ENCODE measurements around the gene HDAC2.
"Not testable (repeated sequence)": the region's sequence is repeated elsewhere in the genome, so short reads cannot be mapped to it uniquely, and the experiment has no call there.

The HDAC2 gene

DNA sequence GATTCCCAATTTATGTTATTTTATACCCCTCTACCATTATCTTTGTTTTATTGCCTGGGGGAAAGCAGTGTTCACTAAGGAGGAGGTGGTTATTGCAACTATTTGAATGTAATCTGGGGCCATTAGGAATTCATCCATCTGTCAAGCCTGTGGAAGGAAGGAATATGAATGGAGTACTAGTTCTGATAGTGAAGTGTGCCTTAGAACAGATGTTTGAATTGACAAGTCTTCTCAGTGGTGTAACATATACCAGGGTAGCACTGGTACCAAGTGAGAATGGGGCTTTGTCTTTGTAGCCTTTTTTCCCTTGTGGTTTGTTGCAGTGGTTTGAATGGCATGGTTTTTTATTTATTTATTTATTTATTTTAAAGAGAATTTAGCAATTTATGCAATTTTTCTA lies 27.9 kb upstream of the HDAC2 start:
- Histone ChIP-seq H3K36me3 (ENCODE audit: control insufficient read depth, low read depth, low read length) (no peaks in the 10 kb centered on the region), H3K4me1 (ENCODE audit: control insufficient read depth, low read depth, low read length) (peaks cover 8% of the 10 kb centered on the region), H3K9ac (ENCODE audit: low read length) (no peak overlapping the region), H3K27me3 (ENCODE audit: control insufficient read depth, insufficient read depth, low read length) (no peaks in the 10 kb centered on the region), H3K27ac (ENCODE audit: low read length) (no peak overlapping the region), H3K4me3 (ENCODE audit: low read length) (no peak overlapping the region), H3K9me3 (ENCODE audit: control insufficient read depth, low read depth, low read length) (no peaks in the 10 kb centered on the region)

- H3K27me3 ChIP-seq (ENCODE audit: control insufficient read depth, insufficient read depth, low read length) = no peaks in the 10 kb centered on the region
- no peaks in the 10 kb centered on the region for H3K9me3 ChIP-seq (ENCODE audit: control insufficient read depth, low read depth, low read length)
- H3K4me3 ChIP-seq (ENCODE audit: low read length) = no peak overlapping the region
- peaks cover 8% of the 10 kb centered on the region for H3K4me1 ChIP-seq (ENCODE audit: control insufficient read depth, low read depth, low read length)
- no peaks in the 10 kb centered on the region for H3K36me3 ChIP-seq (ENCODE audit: control insufficient read depth, low read depth, low read length)
- no peak overlapping the region for H3K27ac ChIP-seq (ENCODE audit: low read length)
- H3K9ac ChIP-seq (ENCODE audit: low read length) = no peak overlapping the region
Measured at GRCh38 chr6:113997116-113997515, 26.2 kb upstream of the HDAC2 start.

DNA sequence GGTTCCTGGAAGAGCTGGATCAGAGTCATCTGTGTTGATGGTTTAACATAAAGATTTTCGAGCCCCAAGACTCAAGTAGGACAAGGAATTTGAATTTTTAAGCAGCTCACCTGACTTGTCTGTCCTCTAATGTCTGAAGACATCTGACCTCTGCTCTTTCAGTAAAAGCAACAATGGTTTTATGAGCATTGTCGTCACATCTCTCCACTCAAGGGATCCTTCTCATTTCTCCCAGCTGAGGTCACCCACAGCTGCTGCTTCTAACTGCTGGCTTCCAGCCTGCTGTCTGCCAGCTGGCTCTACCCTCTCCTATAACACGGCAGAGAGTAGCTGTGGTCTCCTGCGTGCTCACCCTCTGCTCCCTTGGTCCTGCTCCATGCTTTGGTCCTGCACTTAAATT lies 24.7 kb upstream of the HDAC2 start:
- Histone ChIP-seq H3K27me3 (ENCODE audit: control insufficient read depth, insufficient read depth, low read length) (no peaks in the 10 kb centered on the region), H3K36me3 (ENCODE audit: control insufficient read depth, low read depth, low read length) (no peaks in the 10 kb centered on the region), H3K27ac (ENCODE audit: low read length) (no peak overlapping the region), H3K4me1 (ENCODE audit: control insufficient read depth, low read depth, low read length) (peaks cover 8% of the 10 kb centered on the region), H3K4me3 (ENCODE audit: low read length) (no peak overlapping the region), H3K9ac (ENCODE audit: low read length) (no peak overlapping the region), H3K9me3 (ENCODE audit: control insufficient read depth, low read depth, low read length) (no peaks in the 10 kb centered on the region)

DNA sequence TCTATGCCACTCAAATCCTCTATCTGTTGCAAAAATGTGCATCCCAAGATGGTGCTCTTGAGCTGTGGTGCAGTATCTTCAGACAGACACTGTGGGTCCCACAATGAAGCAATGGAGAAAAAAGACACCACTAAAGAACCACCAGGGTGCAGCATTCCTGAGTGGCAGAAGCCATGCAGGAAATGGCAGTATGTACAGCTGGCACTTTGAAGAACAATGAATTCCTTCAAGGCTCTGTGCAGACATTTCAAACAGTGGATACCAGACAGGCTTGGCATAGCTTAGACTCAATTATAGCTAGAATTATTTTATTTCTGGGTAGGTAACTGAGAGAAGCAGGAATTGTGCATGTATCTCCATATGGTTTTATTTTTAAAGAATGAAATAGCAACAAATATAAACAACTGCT lies 24.0 kb upstream of the HDAC2 start:
- Histone ChIP-seq H3K4me1 (ENCODE audit: control insufficient read depth, low read depth, low read length) (peaks cover 8% of the 10 kb centered on the region), H3K4me3 (ENCODE audit: low read length) (no peak overlapping the region), H3K9ac (ENCODE audit: low read length) (no peak overlapping the region), H3K9me3 (ENCODE audit: control insufficient read depth, low read depth, low read length) (no peaks in the 10 kb centered on the region), H3K27ac (ENCODE audit: low read length) (no peak overlapping the region), H3K36me3 (ENCODE audit: control insufficient read depth, low read depth, low read length) (no peaks in the 10 kb centered on the region), H3K27me3 (ENCODE audit: control insufficient read depth, insufficient read depth, low read length) (no peaks in the 10 kb centered on the region)

GRCh38 chr6:113989675-113990074 lies 18.7 kb upstream of the HDAC2 start:
- Histone ChIP-seq H3K36me3 (ENCODE audit: control insufficient read depth, low read depth, low read length) (no peaks in the 10 kb centered on the region), H3K27ac (ENCODE audit: low read length) (no peak overlapping the region), H3K4me3 (ENCODE audit: low read length) (no peak overlapping the region), H3K4me1 (ENCODE audit: control insufficient read depth, low read depth, low read length) (no peaks in the 10 kb centered on the region), H3K9me3 (ENCODE audit: control insufficient read depth, low read depth, low read length) (no peaks in the 10 kb centered on the region), H3K9ac (ENCODE audit: low read length) (no peak overlapping the region), H3K27me3 (ENCODE audit: control insufficient read depth, insufficient read depth, low read length) (no peaks in the 10 kb centered on the region)

GRCh38 chr6:113982675-113983074 lies 11.7 kb upstream of the HDAC2 start:
- not testable (repeated sequence) for H3K27ac ChIP-seq (ENCODE audit: low read length); H3K27me3 ChIP-seq (ENCODE audit: control insufficient read depth, insufficient read depth, low read length); H3K9me3 ChIP-seq (ENCODE audit: control insufficient read depth, low read depth, low read length); H3K4me3 ChIP-seq (ENCODE audit: low read length); H3K36me3 ChIP-seq (ENCODE audit: control insufficient read depth, low read depth, low read length); H3K4me1 ChIP-seq (ENCODE audit: control insufficient read depth, low read depth, low read length); H3K9ac ChIP-seq (ENCODE audit: low read length)

DNA sequence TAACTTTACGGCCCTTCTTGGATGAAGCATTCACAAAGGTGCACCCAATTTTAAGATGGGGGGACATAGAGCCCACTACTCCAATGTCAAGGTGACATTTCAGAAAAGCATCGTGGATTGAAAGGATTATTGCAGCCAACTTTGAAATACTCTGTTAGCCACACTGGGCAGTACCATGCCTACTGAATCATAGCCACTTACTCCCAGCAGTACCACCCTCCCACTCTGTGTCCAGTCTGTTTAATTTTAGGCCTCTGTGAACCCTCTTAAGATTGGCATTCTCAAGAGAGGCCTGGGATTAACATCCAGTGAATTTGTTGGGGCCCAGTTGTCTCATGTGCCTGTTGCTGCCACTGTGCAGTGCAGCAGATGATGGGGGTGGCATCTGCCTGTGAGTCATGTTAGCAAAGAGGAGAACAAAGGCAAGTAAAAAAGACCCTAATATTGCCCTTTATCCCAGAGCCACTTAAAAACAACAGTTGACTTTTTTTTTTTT lies 11.2 kb upstream of the HDAC2 start:
- H3K36me3 ChIP-seq (ENCODE audit: control insufficient read depth, low read depth, low read length) = no peaks in the 10 kb centered on the region
- no peaks in the 10 kb centered on the region for H3K9me3 ChIP-seq (ENCODE audit: control insufficient read depth, low read depth, low read length)
- no peak overlapping the region for H3K4me3 ChIP-seq (ENCODE audit: low read length)
- no peaks in the 10 kb centered on the region for H3K4me1 ChIP-seq (ENCODE audit: control insufficient read depth, low read depth, low read length)
- no peak overlapping the region for H3K27ac ChIP-seq (ENCODE audit: low read length)
- H3K9ac ChIP-seq (ENCODE audit: low read length) = no peak overlapping the region
- H3K27me3 ChIP-seq (ENCODE audit: control insufficient read depth, insufficient read depth, low read length) = no peaks in the 10 kb centered on the region

GRCh38 chr6:113980937-113981554 lies 10.1 kb upstream of the HDAC2 start:
- Histone ChIP-seq H3K36me3 (ENCODE audit: control insufficient read depth, low read depth, low read length) (no peaks in the 10 kb centered on the region), H3K9me3 (ENCODE audit: control insufficient read depth, low read depth, low read length) (no peaks in the 10 kb centered on the region), H3K27me3 (ENCODE audit: control insufficient read depth, insufficient read depth, low read length) (no peaks in the 10 kb centered on the region), H3K4me3 (ENCODE audit: low read length) (no peak overlapping the region), H3K27ac (ENCODE audit: low read length) (no peak overlapping the region), H3K9ac (ENCODE audit: low read length) (no peak overlapping the region), H3K4me1 (ENCODE audit: control insufficient read depth, low read depth, low read length) (no peaks in the 10 kb centered on the region)

GRCh38 chr6:113979937-113980336 lies 9.0 kb upstream of the HDAC2 start:
- Histone ChIP-seq H3K9me3 (ENCODE audit: control insufficient read depth, low read depth, low read length) (no peaks in the 10 kb centered on the region), H3K4me1 (ENCODE audit: control insufficient read depth, low read depth, low read length) (no peaks in the 10 kb centered on the region), H3K27me3 (ENCODE audit: control insufficient read depth, insufficient read depth, low read length) (no peaks in the 10 kb centered on the region), H3K36me3 (ENCODE audit: control insufficient read depth, low read depth, low read length) (no peaks in the 10 kb centered on the region), H3K27ac (ENCODE audit: low read length) (no peak overlapping the region), H3K9ac (ENCODE audit: low read length) (no peak overlapping the region), H3K4me3 (ENCODE audit: low read length) (no peak overlapping the region)

GRCh38 chr6:113978084-113978675 lies 7.2 kb upstream of the HDAC2 start:
- H3K9ac ChIP-seq (ENCODE audit: low read length) = no peak overlapping the region
- no peaks in the 10 kb centered on the region for H3K27me3 ChIP-seq (ENCODE audit: control insufficient read depth, insufficient read depth, low read length)
- no peak overlapping the region for H3K4me3 ChIP-seq (ENCODE audit: low read length)
- no peak overlapping the region for H3K27ac ChIP-seq (ENCODE audit: low read length)
- no peaks in the 10 kb centered on the region for H3K4me1 ChIP-seq (ENCODE audit: control insufficient read depth, low read depth, low read length)
- H3K9me3 ChIP-seq (ENCODE audit: control insufficient read depth, low read depth, low read length) = no peaks in the 10 kb centered on the region
- H3K36me3 ChIP-seq (ENCODE audit: control insufficient read depth, low read depth, low read length) = no peaks in the 10 kb centered on the region

- Histone ChIP-seq H3K27me3 (ENCODE audit: control insufficient read depth, insufficient read depth, low read length) (peaks cover 3% of the 10 kb centered on the region), H3K4me3 (ENCODE audit: low read length) (no peak overlapping the region), H3K9me3 (ENCODE audit: control insufficient read depth, low read depth, low read length) (no peaks in the 10 kb centered on the region), H3K9ac (ENCODE audit: low read length) (no peak overlapping the region), H3K27ac (ENCODE audit: low read length) (no peak overlapping the region), H3K36me3 (ENCODE audit: control insufficient read depth, low read depth, low read length) (no peaks in the 10 kb centered on the region), H3K4me1 (ENCODE audit: control insufficient read depth, low read depth, low read length) (peaks cover 3% of the 10 kb centered on the region)
Measured at GRCh38 chr6:113976806-113977205, 5.9 kb upstream of the HDAC2 start.

DNA sequence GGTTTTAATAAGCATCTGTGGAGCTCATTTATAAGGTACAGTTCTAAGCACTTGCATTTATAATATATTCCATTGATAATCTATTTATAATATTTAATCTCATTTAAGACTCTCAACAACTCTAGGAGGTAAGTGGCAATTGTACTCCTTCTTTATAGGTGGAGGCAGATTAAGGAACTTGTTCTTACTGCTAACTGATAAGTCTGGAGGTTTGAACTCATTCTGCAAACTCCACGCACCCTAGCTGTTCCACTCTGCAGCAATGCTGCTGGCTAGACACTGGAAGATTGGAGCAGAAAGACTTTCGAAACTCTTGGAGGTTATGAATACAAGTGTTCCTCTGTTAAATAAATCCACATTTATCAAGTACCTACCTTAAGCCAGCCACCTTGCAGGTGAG lies 793 bp upstream of the HDAC2 start:
- Histone ChIP-seq H3K4me3 (ENCODE audit: low read length) (peak overlapping the region; percentile 99), H3K36me3 (ENCODE audit: control insufficient read depth, low read depth, low read length) (no peaks in the 10 kb centered on the region), H3K27me3 (ENCODE audit: control insufficient read depth, insufficient read depth, low read length) (peaks cover 6% of the 10 kb centered on the region), H3K9me3 (ENCODE audit: control insufficient read depth, low read depth, low read length) (no peaks in the 10 kb centered on the region), H3K9ac (ENCODE audit: low read length) (peak overlapping the region; percentile 100), H3K4me1 (ENCODE audit: control insufficient read depth, low read depth, low read length) (peaks cover 22% of the 10 kb centered on the region), H3K27ac (ENCODE audit: low read length) (no peak overlapping the region)

Data from iPS-18a (cell line).